Measurements from ENCODE around the gene CAMTA1.
A peak's percentile ranks its signal among the peaks of the same experiment; 100 is the strongest.

Gene CAMTA1

DNA sequence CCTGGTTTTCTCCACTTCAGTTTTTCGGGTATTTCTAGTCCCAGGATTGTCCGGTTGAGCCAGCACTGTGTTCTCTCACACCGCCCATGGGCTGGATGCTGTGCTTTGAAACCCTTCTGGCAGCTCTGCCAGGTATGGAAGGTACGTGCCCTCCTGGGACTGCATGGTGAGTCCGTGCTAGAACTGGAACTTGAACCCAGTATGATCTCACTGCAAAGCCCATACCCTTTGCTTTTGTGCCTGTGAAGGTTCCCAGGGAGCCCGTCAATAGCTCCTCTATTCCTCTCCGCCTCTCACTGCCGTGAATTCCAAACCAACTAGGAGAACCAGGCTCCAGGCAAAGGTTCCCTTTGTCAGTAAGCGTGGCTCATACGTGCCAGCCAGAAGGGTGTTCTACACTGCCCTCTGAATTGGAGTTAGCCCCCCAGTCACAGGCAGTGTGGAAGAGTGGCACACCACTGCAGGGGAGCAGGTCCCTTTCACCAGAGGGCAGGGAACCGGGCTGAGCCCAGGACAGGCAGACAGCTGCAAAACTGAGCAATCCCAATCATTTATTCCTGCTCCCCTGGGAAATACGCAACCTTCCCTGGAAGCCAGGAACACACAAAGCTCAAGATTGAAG lies 310.2 kb downstream of the CAMTA1 start:
- DNase-seq, result no peak

DNA sequence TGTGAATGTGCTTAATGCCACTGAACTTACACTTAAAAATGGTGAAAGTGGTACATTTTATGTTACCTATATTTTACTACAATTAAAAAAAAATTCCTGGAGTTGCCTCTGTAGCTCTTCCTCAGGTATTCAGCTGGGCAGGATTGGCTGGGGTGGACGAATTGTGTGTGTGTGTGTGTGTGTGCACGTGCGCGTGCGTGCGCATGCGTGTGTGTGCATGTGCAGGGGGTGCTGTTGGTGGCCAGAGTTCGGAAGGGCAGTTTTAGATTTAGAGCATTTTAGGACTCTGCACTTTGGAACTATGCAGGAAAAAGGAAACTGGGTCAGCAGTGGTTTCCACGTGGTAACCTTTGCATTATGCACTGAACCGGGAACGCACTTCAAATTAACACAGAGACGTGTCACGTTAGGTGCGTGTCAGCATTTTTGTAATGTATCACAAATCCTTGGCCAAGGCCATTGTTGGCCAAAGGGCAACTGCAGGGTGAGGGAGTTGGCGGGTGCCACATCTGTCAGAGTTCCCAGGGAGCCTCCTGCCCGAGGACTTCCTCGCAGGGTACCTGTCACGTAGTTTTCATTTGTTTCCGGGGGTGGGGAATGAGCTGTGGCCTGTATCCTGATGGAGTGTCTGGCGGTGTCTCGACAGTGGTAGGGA lies 312.8 kb downstream of the CAMTA1 start:
- DNase-seq, result no peak

DNA sequence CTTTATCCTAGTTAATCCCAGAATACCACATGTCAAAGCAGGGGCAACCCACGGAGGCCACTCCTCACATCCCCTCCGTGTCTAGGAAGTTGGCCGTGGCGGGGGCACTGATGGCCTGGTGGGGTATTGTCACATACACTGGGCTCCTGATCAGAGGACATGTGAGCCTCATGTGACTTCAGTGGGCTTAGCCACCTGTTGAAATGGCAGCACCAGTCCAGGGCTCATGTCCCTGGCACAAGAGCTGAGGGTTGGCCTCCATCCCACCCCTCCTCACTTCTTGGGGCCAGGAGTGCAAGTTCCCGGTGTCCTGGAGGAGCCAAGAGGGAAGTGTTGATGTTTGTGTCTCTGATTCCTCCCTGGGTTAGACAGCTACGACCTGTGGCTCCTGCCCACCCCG lies 313.4 kb downstream of the CAMTA1 start:
- no peak for DNase-seq

DNA sequence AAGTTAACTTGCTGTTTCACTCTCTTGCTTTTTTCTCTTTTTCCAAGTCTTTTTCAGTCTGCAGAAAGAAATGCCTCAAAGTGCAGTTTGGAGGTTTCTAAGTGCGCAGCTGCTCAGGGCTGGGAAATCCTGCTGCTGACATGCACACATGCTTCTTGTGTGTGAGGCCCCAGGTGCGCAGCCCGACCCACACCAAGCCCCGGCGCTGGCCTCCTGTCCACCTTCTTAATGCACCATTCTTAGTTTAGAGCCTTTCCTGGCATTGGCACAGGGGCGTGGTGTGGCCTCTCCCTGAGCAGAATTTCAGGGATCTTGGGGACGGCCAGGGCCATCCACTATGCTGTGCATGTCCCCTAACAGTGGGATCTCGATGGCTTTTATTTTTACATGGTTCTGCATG lies 315.2 kb downstream of the CAMTA1 start:
- no peak for DNase-seq

DNA sequence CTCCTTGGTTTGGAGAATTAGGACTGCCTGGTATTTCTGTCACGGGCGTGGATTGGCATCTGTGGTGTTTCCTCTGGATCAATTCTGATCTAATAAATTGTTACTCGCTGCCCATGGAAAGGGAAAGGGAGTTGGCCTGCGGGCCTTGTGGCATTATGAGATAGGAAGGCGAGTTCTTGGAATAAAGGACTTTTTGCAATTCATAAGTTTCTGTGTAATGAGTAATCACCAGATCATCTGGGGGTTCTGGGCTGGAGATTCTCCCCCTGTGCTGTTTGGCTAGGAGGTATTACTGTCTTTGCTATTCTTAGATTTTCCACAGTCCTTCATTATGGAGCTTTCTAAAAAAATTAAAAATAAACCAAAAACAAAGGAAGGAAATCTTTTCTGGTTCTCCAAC lies 315.9 kb downstream of the CAMTA1 start:
- DNase-seq, result no peak

DNA sequence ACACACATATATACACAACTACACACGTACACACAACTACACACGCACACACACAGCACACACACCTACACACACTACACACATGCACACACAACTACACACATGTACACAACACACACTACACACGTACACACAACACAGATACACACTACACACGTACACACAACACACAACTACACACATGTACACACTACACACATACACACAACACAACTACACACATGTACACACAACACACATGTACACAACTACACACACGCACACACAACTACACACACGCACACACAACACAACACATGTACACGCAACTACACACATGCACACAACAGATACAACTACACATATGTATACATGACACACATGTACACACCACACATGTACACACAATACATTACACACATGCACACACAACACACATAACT lies 318.1 kb downstream of the CAMTA1 start:
- DNase-seq, result no peak

DNA sequence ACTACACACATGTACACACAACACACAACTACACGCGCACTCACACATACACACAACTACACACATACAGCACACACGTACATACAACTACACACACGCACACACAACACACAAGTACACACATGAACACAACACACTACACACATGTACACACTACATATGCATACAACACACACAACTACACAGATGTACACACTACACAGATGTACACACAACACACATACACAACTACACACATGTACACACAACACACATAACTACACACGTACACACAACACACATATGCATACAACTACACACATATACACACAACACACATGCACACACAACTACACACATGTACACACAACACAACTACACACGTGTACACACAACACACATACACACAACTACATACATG lies 318.6 kb downstream of the CAMTA1 start:
- DNase-seq, result no peak

DNA sequence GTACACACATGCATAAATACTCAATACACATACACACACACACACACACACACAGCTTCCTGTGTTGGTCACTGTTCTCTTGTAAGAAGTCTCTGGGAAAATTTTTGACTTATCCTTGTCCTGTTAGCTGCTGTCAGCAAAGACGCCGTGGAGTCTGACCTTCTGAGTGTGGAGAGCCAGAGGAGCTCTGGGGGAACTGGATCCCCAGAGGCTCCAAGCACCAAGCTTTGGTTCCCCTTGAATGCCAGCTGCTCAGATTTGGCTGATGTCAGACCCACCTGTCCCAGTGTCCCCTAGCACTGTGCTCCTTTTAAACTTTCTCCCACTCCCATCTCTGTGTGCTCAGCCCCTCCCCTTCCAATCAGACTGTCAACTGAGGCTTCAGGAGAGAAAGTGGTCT lies 319.1 kb downstream of the CAMTA1 start:
- DNase-seq, result no peak

DNA sequence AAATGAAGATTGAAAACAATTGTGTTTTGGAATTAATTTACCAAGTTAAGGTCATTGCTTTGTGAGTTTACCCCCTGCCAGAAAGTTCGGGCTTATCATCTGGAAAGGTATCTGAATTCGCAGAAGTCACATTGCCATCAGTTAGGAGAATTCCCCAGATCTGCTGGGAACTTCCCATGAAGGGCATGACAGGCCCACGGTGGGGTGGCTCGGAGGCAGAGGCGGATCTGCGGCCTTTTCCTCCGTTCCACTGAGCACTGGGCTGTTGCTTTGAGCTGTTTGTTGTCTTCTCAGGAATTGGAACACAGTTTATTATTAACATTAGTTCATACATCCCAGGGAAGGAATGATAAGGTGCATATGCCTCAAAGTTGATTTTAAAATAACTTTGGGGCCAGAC lies 320.0 kb downstream of the CAMTA1 start:
- DNase-seq, result no peak

DNA sequence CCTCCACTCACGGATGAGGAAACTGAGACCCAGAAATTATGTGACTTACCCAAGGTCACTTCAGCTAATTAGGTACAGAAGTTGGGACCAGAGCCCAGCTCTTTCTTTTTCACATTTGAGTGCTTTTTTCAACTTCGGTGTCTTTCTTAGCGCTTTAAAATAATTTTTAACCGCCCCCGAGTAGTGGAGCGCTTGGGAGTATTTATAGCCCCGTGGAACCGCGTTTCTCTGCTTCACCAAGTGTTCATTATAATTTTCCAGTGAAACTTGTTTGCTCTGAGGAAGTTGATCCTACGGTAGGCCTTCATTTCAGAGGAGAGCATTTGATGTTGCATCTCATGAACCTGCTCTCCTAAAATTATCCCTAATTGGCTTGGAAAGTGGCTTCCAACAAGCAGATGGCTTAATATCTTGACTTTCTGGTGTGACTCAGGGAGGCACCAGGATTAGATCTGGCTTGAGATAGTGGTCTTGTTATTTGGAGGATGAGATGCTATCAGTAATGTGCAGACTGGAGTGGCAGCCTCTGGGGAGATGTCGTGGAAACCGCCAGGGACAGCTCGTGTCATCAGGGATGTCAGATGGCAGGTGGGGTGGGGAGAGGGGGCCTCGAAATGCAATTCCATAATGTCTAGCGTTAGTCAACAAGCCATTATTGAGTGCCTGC lies 321.3 kb downstream of the CAMTA1 start:
- DNase-seq, result no peak

DNA sequence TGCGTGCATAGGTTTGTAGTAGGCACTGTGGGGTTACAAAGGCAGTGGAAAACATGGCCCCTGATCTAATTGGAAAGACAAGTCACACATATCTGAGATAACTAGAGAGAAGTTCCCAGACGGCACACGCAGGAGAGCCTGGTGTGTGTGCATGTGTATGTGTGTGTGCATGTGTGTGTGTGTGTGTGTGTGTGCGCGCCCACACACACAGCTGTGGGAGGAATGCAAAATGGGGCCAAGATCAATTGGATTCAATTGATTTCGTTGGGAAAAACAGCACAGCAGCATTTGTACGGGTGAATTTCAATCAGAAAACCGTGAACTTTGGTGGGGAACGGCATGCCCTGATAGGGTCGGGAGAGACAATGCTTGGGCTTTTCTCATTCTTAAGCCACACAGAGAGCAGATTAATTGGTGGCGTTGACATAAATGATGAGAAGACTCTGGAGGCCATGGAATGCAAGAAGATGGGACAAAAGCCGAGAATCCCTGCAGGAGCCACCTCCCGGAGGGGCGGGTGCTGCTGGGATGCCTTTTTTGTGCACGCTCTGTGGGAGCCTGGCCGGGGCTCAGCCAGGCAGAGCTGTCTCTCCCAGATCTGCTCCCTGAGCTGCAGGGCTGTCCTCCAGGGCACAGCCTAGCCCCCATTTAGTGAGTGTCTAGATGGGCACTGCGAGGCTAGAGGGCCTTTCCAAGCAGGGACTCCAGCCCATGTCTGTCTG lies 322.0 kb downstream of the CAMTA1 start:
- no peak for DNase-seq

DNA sequence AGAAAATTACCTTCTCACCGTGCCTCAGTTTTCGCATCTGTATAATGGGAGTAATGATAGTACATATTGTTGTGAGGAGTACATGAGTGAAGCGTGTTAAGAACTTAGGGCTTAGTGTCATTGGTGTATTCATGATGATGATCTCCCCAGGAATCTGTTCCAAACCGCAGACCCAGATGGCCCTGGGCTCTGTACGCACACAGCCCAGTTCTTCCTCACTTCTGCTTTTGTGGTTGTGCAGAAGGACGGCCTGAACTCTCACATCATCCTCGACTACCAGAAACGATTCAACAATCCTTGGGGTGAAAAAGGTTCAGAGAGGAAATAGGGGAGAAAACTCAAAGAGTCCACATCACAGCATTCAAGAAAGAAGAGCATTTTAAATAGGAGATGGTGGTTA lies 323.0 kb downstream of the CAMTA1 start:
- DNase-seq, result peak; percentile 86

DNA sequence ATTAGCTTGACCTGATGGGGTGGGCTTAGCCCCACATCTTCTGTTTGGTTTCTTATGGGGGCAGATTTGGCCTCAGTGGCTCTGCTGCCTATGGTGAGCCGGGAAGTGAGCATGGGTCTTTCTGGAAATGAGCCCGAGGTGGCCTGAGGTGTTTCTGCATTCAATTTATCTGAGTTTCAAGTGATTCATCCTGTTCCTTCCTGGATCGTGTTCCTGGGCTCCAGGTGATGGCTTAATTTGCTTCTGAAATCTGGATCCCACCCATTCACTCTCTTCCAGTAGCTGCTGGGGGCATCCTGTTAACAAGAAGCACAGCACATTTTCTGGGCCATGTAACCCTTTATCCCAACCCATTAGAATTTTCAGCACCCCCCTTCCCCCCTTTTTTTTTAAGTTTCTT lies 324.6 kb downstream of the CAMTA1 start:
- DNase-seq, result no peak

DNA sequence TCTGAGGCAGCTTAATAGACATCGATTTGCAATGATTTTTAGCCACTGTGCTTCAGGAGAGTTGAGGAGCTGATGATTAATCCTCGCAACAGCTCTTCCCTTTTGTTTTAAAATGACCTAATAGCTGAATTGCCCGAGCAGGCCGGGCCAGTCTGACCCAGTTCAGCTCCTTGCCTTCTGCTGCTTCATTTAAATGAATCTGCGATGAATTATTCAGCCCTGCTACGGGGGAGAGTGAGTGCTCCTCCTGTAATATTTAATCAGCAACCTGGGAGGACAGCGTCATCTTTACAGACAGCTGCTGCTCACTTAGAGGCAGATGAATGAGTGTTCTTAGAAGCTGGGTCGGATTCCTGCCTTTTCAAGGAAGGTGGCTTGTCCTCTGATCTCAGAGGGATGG lies 325.1 kb downstream of the CAMTA1 start:
- DNase-seq, result no peak

DNA sequence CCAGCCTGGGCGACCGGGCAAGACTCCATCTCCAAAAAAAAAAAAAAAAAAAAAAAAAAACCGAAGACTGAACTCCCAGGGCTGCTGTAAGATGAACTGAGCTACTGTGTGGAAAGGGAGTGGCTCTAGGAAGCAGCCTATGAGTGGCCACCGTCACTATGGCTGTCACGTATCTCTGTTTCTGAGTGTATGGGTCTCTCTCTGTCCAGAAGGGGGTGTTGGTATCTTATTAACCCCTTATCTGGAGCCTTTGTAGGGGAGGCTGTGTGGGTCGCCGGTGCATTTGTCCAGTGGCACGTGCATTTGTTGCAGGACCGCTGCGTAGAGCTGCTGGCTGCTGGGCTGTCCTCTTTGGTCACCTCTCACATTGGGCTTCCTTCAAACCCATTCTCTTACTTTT lies 326.6 kb downstream of the CAMTA1 start:
- DNase-seq, result no peak

DNA sequence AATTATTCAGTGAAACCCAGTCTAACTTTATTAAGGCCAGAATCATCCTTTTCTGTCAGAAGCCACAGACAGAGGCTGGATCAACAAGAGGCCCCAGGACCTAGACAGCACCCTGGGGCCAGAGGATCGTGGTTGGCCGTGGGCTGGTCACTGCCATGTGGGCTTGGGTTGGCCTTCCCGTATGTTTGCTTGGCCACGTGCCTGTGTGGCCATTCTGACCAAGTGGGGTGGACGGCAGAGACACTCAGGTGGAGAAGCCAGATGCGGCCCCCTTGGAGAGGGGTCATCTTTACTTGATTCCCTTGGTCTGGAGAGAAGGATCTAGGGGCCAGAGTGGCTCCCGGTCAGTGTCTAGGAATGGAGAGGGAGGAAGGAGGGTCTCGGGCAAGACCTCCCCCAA lies 327.9 kb downstream of the CAMTA1 start:
- DNase-seq, result no peak

DNA sequence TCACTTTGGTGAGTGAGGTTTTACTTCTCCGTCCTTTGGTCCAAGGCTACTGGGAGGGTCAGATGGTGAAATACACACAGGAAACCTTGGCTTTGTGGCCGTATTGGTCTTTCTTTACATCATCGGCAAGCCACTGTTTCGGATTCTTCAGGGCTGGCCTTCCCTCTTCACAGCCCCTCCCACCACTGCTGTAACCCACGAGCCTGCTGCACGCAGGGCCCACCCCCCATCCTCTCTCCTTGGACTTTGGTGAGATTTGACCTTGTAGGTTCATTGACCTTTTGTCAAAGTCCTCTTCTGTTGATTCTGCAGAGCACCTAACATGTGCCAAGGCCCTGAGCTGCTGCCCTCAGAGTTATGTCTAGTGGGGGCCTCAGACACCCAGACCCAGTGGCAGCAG lies 328.6 kb downstream of the CAMTA1 start:
- no peak for DNase-seq

DNA sequence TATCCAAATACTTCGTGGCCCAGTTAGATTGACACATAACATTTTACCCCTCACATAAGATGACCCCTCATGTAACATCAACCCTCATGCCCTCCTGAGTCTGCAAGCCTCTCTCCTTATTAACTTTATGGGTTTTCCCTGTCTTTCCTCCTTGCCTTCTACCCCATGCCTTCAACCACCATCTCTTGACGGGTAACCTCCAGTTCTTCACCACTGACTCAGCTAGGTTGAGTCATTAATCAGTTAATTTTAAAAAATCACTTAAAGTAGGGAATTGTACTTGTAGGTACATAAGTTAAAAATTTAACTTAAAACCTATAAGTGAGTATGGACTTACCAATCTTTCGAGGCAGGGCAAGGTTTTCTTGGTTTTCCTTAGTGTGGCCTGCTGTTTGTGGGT lies 330.7 kb downstream of the CAMTA1 start:
- no peak for DNase-seq

DNA sequence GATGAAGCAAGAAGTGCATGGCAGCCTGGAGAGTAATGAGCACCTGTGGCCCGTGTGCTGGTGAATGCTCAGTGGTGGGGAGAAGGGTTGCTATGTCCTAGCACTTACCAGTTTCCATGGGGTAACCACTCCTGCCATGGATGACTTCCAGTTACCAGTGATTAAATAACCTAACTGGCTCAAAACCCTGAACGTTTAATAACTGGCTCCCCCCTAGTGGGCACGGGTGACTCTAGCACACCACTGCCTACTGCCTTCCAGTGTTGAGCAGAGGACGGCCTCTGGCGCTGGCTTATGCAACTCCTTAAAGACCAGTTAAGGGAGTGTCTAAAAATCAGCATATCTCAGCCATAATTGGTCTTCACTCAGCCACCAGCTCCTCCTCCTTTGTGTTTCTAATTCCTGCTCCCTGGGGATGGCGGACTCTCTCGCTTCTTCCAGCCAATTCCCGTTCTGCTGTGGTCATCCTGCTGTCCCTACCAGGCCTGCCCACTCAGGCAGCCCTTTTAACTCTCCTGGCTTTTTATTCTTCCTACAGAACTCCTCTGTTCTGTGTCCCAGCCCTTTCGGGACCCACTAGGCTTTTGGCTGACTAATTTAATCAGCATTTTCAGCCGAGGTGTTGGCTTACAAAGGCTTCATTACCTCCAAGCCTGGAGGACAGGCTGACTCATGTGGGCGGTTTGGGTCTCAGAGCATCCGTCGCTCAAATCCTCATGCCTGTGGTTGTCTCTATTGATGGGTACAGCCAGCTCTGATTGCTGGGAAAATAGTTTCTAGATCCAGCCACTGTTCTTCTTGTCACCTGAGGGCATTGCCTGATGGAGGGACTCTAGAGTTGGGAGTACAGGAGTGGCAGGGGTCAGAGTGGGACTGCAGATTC lies 332.4 kb downstream of the CAMTA1 start:
- DNase-seq, result peak; percentile 80 to 82

DNA sequence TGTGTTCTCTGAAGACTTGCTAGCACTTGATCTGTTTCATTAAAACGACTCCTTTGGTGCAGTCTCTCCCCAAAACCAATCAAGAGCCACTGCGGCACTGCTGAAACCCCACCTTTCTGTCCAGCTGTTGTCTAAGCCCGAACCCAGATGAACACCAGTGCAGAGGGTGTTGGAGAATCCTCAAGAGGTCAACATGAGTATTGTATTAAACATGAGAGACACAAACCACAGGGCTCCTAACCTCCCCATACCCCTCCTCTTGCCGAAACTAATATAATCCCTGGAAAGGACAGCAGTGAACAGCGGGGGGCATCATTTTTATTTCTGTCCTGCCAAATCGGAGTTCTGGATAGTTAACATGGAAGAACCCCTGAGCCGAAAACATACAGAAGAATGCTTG lies 333.9 kb downstream of the CAMTA1 start:
- DNase-seq, result no peak

DNA sequence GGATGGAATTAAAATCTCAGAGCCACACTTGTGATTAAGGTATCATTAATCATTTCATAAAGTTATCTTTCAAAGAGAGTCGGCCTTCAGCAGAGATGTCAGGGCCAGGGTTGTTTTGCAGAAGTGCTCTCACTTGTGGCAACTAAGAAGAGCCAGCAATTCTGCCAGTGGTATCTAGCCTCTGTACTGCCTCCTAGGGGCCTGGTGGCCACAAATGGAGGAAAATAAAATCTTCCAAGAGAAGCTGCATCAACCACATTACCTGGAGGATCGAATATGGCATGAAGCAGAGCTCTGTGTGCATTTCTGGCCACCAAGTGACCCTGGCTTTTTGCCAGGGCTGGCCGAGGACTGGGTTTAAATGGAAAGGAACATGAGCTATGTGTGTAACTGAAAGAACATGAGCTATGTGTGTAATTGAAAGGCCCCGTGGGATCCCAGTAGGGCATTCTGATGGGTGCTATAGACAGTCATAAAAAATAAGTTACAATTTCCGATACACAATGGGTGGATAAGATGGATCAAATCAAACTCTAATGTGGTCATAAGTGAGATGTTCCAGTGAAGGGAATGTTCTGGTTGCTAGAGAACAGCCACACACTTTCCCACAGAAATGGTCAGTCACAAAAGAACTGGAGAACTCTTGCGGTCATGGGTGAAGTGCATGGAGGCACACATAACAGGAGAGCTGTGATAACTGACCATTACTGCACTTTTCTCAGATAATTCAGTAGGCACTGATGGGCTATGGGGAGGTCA lies 335.8 kb downstream of the CAMTA1 start:
- DNase-seq, result peak; percentile 52 to 60

DNA sequence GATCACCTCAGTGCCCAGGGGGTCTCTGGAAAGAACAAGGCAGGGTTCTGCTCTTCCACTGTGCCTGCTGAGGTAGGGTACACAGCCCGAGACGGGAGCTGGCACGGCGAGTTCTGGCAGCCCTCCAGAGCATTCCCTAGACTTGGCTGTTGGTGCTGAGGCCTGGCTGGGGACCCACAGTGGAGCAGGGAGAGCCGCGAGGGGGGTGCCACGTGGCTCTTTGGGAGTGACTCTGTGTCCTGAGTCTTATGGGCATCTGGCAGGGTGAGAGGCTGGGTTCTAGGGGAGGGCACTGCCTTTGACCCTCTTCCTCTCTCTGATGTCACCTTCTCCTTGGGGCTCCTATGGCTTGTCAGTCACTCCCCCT lies 336.4 kb downstream of the CAMTA1 start:
- no peak for DNase-seq

Measured in Kasumi-1 (cell line).